Trophoblast cell (in vitro differentiated cells and primary cell): ENCODE measurements around the gene SLIT3.
A peak's percentile ranks its signal among the peaks of the same experiment; 100 is the strongest.

Experiments
- DNase-seq, 2 donors: peaks; one replicate each; pipeline ENCODE4 v3.0.0-alpha.2; 2016
- H2AFZ ChIP-seq: 2 replicates; pipeline ENCODE4 v1.6.1; 2013; ENCODE audit warnings: low read length, moderate library complexity, mild to moderate bottlenecking; ENCODE audit not compliant: insufficient read depth, poor library complexity
- H2AK5ac ChIP-seq: 2 replicates; pipeline ENCODE4 v1.6.1; 2013; ENCODE audit warnings: mild to moderate bottlenecking, low read length
- H2BK120ac ChIP-seq: 2 replicates; pipeline ENCODE4 v1.6.1; 2013; ENCODE audit warnings: low read length, mild to moderate bottlenecking, moderate library complexity; ENCODE audit not compliant: insufficient read depth, poor library complexity
- H2BK12ac ChIP-seq: 2 replicates; pipeline ENCODE4 v1.6.1; 2013; ENCODE audit warnings: mild to moderate bottlenecking, low read length, moderate library complexity
- H2BK5ac ChIP-seq: 2 replicates; pipeline ENCODE4 v1.6.1; 2013; ENCODE audit warnings: low read length, low read depth, moderate library complexity, mild to moderate bottlenecking; ENCODE audit not compliant: poor library complexity
- H3K14ac ChIP-seq: 2 replicates; pipeline ENCODE4 v1.6.1; 2013; ENCODE audit warnings: mild to moderate bottlenecking, low read length
- H3K18ac ChIP-seq: 2 replicates; pipeline ENCODE4 v1.6.1; 2013; ENCODE audit warnings: mild to moderate bottlenecking, low read length
- H3K23ac ChIP-seq: 2 replicates; pipeline ENCODE4 v1.6.1; 2013; ENCODE audit warnings: low read length
- H3K27ac ChIP-seq: 2 replicates; pipeline ENCODE4 v1.5.1; 2013; ENCODE audit warnings: low read depth, mild to moderate bottlenecking, inconsistent platforms, low read length, moderate library complexity
- H3K27me3 ChIP-seq: 2 replicates; pipeline ENCODE4 v1.6.1; 2013; ENCODE audit warnings: inconsistent platforms, mild to moderate bottlenecking, low read length, moderate library complexity; ENCODE audit not compliant: insufficient read depth
- H3K36me3 ChIP-seq, 2 experiments: 1 replicate in 1 of 2; 2 replicates in 1 of 2; pipeline ENCODE4 v1.6.1; 2013; ENCODE audit warnings: low read length in 2 of 2, mild to moderate bottlenecking in 2 of 2, moderate library complexity in 1 of 2; ENCODE audit not compliant: insufficient read depth in 2 of 2, control insufficient read depth in 1 of 2
- H3K4ac ChIP-seq: 2 replicates; pipeline ENCODE4 v1.6.1; 2013; ENCODE audit warnings: low read depth, mild to moderate bottlenecking, low read length, moderate library complexity
- H3K4me1 ChIP-seq, 2 experiments: 1 replicate in 1 of 2; 2 replicates in 1 of 2; pipeline ENCODE4 v1.6.1; 2013; ENCODE audit warnings: low read length in 2 of 2, mild to moderate bottlenecking in 2 of 2, moderate library complexity in 1 of 2; ENCODE audit not compliant: insufficient read depth in 2 of 2, control insufficient read depth in 1 of 2
- H3K4me2 ChIP-seq: 2 replicates; pipeline ENCODE4 v1.6.1; 2013; ENCODE audit warnings: inconsistent platforms, mild to moderate bottlenecking, low read length, moderate library complexity
- H3K4me3 ChIP-seq: 2 replicates; pipeline ENCODE4 v1.5.1; 2013; ENCODE audit warnings: mild to moderate bottlenecking, low read depth, low read length, inconsistent platforms
- H3K79me1 ChIP-seq: one replicate; pipeline ENCODE4 v1.6.1; 2013; ENCODE audit warnings: low read length
- H3K79me2 ChIP-seq: 2 replicates; pipeline ENCODE4 v1.6.1; 2013; ENCODE audit warnings: low read length, mild to moderate bottlenecking; ENCODE audit not compliant: control insufficient read depth, insufficient read depth, poor library complexity
- H3K9ac ChIP-seq: 2 replicates; pipeline ENCODE4 v1.6.1; 2013; ENCODE audit warnings: mild to moderate bottlenecking, low read length
- H3K9me3 ChIP-seq: 2 replicates; pipeline ENCODE4 v1.6.1; 2013; ENCODE audit warnings: low read depth, mild to moderate bottlenecking, control low read depth, inconsistent platforms, low read length; ENCODE audit not compliant: insufficient read depth
- H4K12ac ChIP-seq: 2 replicates; pipeline ENCODE4 v1.6.1; 2013; ENCODE audit warnings: low read depth, mild to moderate bottlenecking, low read length, moderate library complexity
- H4K8ac ChIP-seq: 2 replicates; pipeline ENCODE4 v1.6.1; 2013; ENCODE audit warnings: low read depth, mild to moderate bottlenecking, low read length, moderate library complexity
- H4K91ac ChIP-seq: one replicate; pipeline ENCODE4 v1.6.1; 2013; ENCODE audit warnings: low read depth, mild to moderate bottlenecking, low read length, moderate library complexity
- WGBS: extraction: QIAGEN DNeasy Blood & Tissue Kit; methylation state at CpG from one replicate; pipeline ENCODE4 v1.1.7; 2013; ENCODE audit warnings: missing lambda C conversion rate; ENCODE audit not compliant: insufficient read length, insufficient coverage; ENCODE audit errors: extremely low coverage; 5-methylcytosine and 5-hydroxymethylcytosine counted together

SLIT3 gene

DNA sequence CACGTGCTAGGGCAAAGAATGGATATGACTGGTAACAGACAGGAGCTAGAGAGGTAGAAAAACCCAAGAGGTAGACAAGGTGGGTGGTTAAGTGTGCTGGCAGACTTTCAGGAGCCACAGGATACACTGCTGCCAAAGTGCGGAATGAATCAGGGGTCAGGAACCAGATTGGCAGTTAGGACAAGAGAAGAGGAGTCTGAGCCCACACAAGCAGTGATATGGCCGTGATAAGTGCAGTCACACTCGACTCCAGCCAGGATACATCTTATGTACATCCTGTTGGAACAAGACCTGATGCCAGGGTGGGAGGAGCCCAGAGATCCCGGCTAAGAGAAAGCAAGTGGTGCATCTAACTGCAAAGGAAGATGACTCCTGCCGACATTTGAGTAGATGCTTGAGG is 10.0 kb downstream of the SLIT3 start:
- Histone ChIP-seq H2BK12ac (no peak overlapping the region), H4K12ac (no peak overlapping the region), H3K9ac (no peak overlapping the region), H3K79me2 (no peaks in the 10 kb centered on the region), H3K18ac (no peak overlapping the region), H2AFZ (no peak overlapping the region), H2BK120ac (no peak overlapping the region), H3K4me3 (no peak overlapping the region), H3K4ac (no peak overlapping the region), H3K14ac (no peak overlapping the region), H3K27ac (no peak overlapping the region), H2BK5ac (no peak overlapping the region), H3K4me2 (no peak overlapping the region), H4K91ac (no peak overlapping the region), H3K23ac (no peak overlapping the region), H3K79me1 (no peaks in the 10 kb centered on the region), H4K8ac (no peak overlapping the region), H3K4me1 (peaks cover 5 to 16% of the 10 kb centered on the region in 2 experiments), H3K9me3 (peaks cover 11% of the 10 kb centered on the region), H2AK5ac (no peak overlapping the region), H3K27me3 (no peaks in the 10 kb centered on the region), H3K36me3 (peaks cover 6 to 14% of the 10 kb centered on the region in 2 experiments)
- WGBS, result no CpG with 5 or more reads among the region's 6 CpGs
- no peak for DNase-seq

DNA sequence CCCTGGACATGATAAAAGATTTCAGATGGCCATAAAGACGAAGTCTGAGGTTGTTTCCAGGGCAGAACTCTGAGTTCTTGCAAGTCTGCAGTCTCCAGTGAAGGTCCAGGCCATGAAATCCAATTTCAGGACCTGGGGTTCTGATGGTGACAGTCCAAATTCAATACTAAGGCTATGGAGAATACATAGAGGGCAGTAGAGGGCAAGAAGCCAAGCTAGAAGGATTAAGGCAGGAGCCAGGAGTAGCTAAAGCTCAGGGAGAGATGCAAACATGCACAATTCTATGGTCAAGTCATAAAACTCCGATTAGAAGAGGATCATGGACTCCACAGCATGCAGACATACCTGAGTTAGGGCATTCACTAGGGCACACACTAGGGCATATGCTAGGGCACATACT is 11.4 kb downstream of the SLIT3 start:
- Histone ChIP-seq H3K18ac (no peak overlapping the region), H2AFZ (no peak overlapping the region), H3K4me1 (peaks cover 2 to 16% of the 10 kb centered on the region in 2 experiments), H3K23ac (peak overlapping the region; percentile 28), H2AK5ac (no peak overlapping the region), H3K36me3 (peaks cover 4 to 13% of the 10 kb centered on the region in 2 experiments), H3K4me2 (no peak overlapping the region), H3K9me3 (peaks cover 14% of the 10 kb centered on the region), H4K12ac (no peak overlapping the region), H2BK120ac (no peak overlapping the region), H3K14ac (no peak overlapping the region), H3K79me2 (no peaks in the 10 kb centered on the region), H3K4ac (no peak overlapping the region), H2BK5ac (no peak overlapping the region), H3K27me3 (no peaks in the 10 kb centered on the region), H4K8ac (no peak overlapping the region), H3K4me3 (peak overlapping the region; percentile 46), H3K27ac (no peak overlapping the region), H3K9ac (no peak overlapping the region), H3K79me1 (no peaks in the 10 kb centered on the region), H2BK12ac (no peak overlapping the region), H4K91ac (no peak overlapping the region)
- no CpG with 5 or more reads among the region's 2 CpGs for WGBS
- no peak for DNase-seq

DNA sequence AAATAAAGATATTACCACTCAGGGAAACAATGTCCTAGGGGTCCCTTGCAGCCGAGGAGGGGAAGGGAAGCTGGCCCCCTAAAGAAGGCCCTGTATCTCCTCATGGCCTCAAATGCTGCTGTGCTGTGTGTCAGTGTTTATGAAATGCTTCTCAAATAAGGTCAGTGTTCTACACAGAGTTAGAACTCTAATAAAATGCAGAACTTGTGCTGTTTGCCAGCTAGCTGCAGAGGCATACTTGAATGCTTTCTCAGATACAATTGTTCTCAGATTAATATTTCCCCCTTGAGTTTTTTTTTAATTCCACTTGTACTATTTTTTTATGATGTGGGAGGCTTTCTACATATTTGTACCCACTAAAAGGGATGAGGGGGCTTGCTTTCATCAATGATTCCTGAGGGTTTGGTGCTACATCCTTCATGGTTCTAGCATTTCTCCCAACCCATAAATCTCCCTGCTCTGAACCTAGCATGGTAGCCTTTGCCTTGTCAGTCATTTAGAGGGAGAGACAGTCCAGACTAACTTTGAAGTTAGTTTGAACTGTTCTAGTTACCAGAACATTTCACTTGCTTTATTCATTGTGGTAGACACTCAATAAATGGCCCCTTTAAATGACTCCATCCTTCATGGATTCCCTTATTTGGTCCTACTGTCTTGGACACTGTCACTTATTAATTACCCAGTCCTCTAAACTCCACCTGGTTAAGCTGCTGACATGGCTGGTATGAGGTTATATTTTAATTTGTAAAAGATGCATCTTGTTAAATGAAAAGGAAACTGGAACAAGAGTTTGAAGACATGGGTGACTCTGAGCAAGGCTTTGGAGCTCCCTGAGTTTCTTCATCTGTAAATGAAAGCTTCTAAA is 12.6 kb downstream of the SLIT3 start:
- peaks cover 2 to 16% of the 10 kb centered on the region in 2 experiments for H3K4me1 ChIP-seq
- no peak overlapping the region for H3K27ac ChIP-seq
- H2AK5ac ChIP-seq, result no peak overlapping the region
- H2AFZ ChIP-seq, result no peak overlapping the region
- H3K79me1 ChIP-seq, result no peaks in the 10 kb centered on the region
- no peak overlapping the region for H3K9ac ChIP-seq
- no peaks in the 10 kb centered on the region for H3K27me3 ChIP-seq
- H3K14ac ChIP-seq, result no peak overlapping the region
- peaks cover 14% of the 10 kb centered on the region for H3K9me3 ChIP-seq
- no peak overlapping the region for H2BK120ac ChIP-seq
- H4K8ac ChIP-seq, result no peak overlapping the region
- H2BK12ac ChIP-seq, result no peak overlapping the region
- no peak overlapping the region for H3K4ac ChIP-seq
- WGBS, result no CpG with 5 or more reads among the region's 1 CpG
- H4K12ac ChIP-seq, result no peak overlapping the region
- no peak overlapping the region for H2BK5ac ChIP-seq
- no peak overlapping the region for H4K91ac ChIP-seq
- H3K18ac ChIP-seq, result no peak overlapping the region
- H3K4me2 ChIP-seq, result no peak overlapping the region
- DNase-seq, result no peak
- no peaks in the 10 kb centered on the region for H3K79me2 ChIP-seq
- no peak overlapping the region for H3K4me3 ChIP-seq
- H3K23ac ChIP-seq, result no peak overlapping the region
- peaks cover 2 to 11% of the 10 kb centered on the region in 2 experiments for H3K36me3 ChIP-seq

DNA sequence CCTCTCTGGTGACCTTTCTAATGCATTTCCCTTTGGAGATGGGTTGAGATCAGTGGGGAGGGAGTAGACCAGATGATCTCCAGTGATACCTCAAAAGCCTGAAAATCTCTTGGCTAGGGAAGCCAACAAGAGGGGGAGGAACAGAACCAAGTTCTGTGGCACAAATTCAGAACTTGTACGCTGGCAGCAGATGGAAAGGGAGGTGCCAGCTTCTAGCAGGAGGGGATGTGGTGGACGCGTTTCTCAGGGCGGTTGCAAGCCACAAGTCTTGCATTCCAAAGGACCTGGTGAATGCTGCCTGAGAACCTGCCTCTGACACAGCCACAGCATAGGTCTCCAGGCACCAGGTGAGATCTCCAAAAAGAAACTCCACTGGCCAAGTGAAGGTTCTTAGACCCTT is 13.4 kb downstream of the SLIT3 start:
- no peak overlapping the region for H3K14ac ChIP-seq
- H2BK12ac ChIP-seq, result no peak overlapping the region
- no peak overlapping the region for H2BK120ac ChIP-seq
- H2AK5ac ChIP-seq, result no peak overlapping the region
- H3K4me2 ChIP-seq, result no peak overlapping the region
- no peak overlapping the region for H2AFZ ChIP-seq
- no peak overlapping the region for H3K27ac ChIP-seq
- no peak for DNase-seq
- no peak overlapping the region for H4K8ac ChIP-seq
- H3K23ac ChIP-seq, result no peak overlapping the region
- peaks cover 2 to 11% of the 10 kb centered on the region in 2 experiments for H3K36me3 ChIP-seq
- H3K79me2 ChIP-seq, result no peaks in the 10 kb centered on the region
- H3K4ac ChIP-seq, result no peak overlapping the region
- H3K9me3 ChIP-seq, result peaks cover 14% of the 10 kb centered on the region
- H3K4me3 ChIP-seq, result no peak overlapping the region
- no peak overlapping the region for H3K18ac ChIP-seq
- no peaks in the 10 kb centered on the region for H3K79me1 ChIP-seq
- H3K4me1 ChIP-seq, result peaks cover 2 to 16% of the 10 kb centered on the region in 2 experiments
- no peak overlapping the region for H2BK5ac ChIP-seq
- no peak overlapping the region for H4K91ac ChIP-seq
- H3K9ac ChIP-seq, result no peak overlapping the region
- WGBS, result no CpG with 5 or more reads among the region's 4 CpGs
- H4K12ac ChIP-seq, result no peak overlapping the region
- no peaks in the 10 kb centered on the region for H3K27me3 ChIP-seq
